Prostate gland (tissue), 2 donors: ENCODE data around the gene NEDD4L. TPM values are rescaled to one million over a fixed set of nuclear protein-coding genes. Genes with fewer than 3 reads are reported as not detected.
"Not testable (repeated sequence)": the region's sequence is repeated elsewhere in the genome, so short reads cannot be mapped to it uniquely, and the experiment has no call there.

Source experiments
- DNase-seq: peaks from one replicate; pipeline ENCODE4 v3.0.0-alpha.2; 2019; ENCODE audit warnings: low spot score
- H3K27ac ChIP-seq, 2 donors: fragments of 200-600 bp; sonication (generic); 2 replicates each; pipeline ENCODE4 v1.5.1; 2017 to 2019
- H3K27me3 ChIP-seq: fragments of 200-600 bp; sonication (generic); replicated peaks from 2 replicates; pipeline ENCODE4 v1.5.1; 2019; ENCODE audit not compliant: insufficient read depth
- H3K36me3 ChIP-seq, 2 donors: fragments of 200-600 bp; sonication (generic); 1 replicate in 1 of 2; 2 replicates in 1 of 2; pipeline versions ENCODE4 v1.5.1 to v1.8.1; 2017 to 2019
- H3K4me1 ChIP-seq: fragments of 200-600 bp; sonication (generic); replicated peaks from 2 replicates; pipeline ENCODE4 v1.5.1; 2019
- H3K4me3 ChIP-seq, 2 donors: fragments of 200-600 bp; sonication (generic); 2 replicates each; pipeline ENCODE4 v1.5.1; 2017 to 2019
- H3K9me3 ChIP-seq: fragments of 200-600 bp; sonication (generic); 2 replicates; pipeline ENCODE4 v1.5.1; 2017
- POLR2A ChIP-seq: fragments of 450-650 bp; IDR thresholded peaks from one replicate; pipeline ENCODE4 v1.6.1; 2016; ENCODE audit warnings: antibody characterized with exemption, mild to moderate bottlenecking
- POLR2AphosphoS5 ChIP-seq: sonication (generic); formaldehyde crosslinking; IDR thresholded peaks from one replicate; pipeline ENCODE4 v1.6.1; 2017; ENCODE audit warnings: antibody characterized with exemption
- WGBS: methylation state at CpG from one replicate; pipeline ENCODE4 v1.1.5; 2018; 5-methylcytosine and 5-hydroxymethylcytosine counted together
- intact Hi-C: fragments of 100-400 bp; cut with DNase I; formaldehyde crosslinking; loops from one replicate; pipeline ENCODE4 v1.14.2; 2022
- total RNA-seq, 2 donors: library from RNA; depleted of rRNA; stranded (reverse); fragments of >200 nt; gene quantifications; one replicate each; pipeline ENCODE4 v1.1.0, GENCODE V29; 2016
- TF ChIP-seq, protein P1 (sequence below), 4 experiments: fragments of 200-600 bp in 2 of 4; fragments of 450-650 bp in 2 of 4; sonication (generic) in 2 of 4; IDR thresholded peaks; 1 replicate in 3 of 4; 2 replicates in 1 of 4; pipeline ENCODE4 v1.5.1; 2016 to 2019; ENCODE audit warnings: antibody characterized with exemption in 4 of 4, mild to moderate bottlenecking in 2 of 4, moderate library complexity in 2 of 4

The NEDD4L gene
- total RNA-seq, 2 donors from 2014 or later = 280 to 420 TPM

DNA sequence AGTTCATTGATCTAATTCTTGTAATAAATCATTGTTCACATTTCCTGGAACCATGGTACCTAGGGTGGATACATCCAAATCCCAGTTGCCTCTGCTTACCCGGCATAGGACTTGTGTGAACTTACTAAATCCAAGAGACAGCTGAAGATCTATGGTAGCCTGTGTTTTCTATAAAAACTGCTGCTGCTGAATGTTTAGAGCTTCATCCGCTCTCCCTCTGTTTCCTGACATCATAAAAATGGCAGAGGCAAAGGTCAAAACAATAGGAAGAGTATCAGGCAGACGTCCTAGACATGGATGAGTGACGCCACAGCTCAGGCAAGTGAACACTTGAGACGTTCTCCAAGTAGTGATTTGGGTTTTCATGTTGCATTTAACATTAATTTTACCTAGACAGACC is 326.6 kb downstream of the NEDD4L start:
- intact Hi-C loops = no loop called here
- DNase-seq = no peak
- Histone ChIP-seq H3K9me3 (no peaks in the 10 kb centered on the region), H3K4me1 (no peaks in the 10 kb centered on the region), H3K27me3 (no peaks in the 10 kb centered on the region), H3K4me3 (no peak overlapping the region), H3K27ac (no peak overlapping the region), H3K36me3 (peaks cover 2 to 5% of the 10 kb centered on the region in 2 donors)
- TF ChIP-seq, protein P1, sequence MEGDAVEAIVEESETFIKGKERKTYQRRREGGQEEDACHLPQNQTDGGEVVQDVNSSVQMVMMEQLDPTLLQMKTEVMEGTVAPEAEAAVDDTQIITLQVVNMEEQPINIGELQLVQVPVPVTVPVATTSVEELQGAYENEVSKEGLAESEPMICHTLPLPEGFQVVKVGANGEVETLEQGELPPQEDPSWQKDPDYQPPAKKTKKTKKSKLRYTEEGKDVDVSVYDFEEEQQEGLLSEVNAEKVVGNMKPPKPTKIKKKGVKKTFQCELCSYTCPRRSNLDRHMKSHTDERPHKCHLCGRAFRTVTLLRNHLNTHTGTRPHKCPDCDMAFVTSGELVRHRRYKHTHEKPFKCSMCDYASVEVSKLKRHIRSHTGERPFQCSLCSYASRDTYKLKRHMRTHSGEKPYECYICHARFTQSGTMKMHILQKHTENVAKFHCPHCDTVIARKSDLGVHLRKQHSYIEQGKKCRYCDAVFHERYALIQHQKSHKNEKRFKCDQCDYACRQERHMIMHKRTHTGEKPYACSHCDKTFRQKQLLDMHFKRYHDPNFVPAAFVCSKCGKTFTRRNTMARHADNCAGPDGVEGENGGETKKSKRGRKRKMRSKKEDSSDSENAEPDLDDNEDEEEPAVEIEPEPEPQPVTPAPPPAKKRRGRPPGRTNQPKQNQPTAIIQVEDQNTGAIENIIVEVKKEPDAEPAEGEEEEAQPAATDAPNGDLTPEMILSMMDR (IDR thresholded peaks at IDR 0.05) = no peak
- TF ChIP-seq POLR2AphosphoS5 (no peak), POLR2A (no peak)
- WGBS = 94% methylated on average over 5 of the region's 5 CpGs

DNA sequence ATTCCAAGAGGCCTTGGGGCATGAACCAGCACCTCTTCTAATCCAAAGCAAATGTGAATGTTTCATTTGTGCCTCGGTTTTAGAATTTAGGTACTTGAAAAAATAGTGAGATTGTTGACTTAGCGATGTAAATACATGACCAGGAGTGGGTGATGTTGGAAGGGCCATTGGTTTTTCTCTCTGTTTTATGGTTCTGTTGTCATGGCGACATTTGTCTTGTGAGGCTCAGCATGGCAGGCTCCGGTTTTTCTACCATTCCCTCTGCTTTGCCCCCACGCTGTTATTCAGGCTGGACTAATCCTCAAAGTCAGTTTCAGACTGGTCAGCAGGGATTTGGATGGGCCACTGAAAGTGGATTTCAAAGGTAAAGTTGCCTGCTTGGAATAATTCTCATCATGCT is 329.5 kb downstream of the NEDD4L start:
- WGBS = 69% methylated on average over 5 of the region's 5 CpGs
- TF ChIP-seq, protein P1 (IDR thresholded peaks at IDR 0.05) = no peak
- TF ChIP-seq POLR2A (no peak), POLR2AphosphoS5 (no peak)
- Histone ChIP-seq H3K4me1 (no peaks in the 10 kb centered on the region), H3K36me3 (no peaks in the 10 kb centered on the region), H3K27me3 (no peaks in the 10 kb centered on the region), H3K4me3 (no peak overlapping the region), H3K9me3 (no peaks in the 10 kb centered on the region), H3K27ac (no peak overlapping the region)
- no peak for DNase-seq
- intact Hi-C loops = no loop called here

DNA sequence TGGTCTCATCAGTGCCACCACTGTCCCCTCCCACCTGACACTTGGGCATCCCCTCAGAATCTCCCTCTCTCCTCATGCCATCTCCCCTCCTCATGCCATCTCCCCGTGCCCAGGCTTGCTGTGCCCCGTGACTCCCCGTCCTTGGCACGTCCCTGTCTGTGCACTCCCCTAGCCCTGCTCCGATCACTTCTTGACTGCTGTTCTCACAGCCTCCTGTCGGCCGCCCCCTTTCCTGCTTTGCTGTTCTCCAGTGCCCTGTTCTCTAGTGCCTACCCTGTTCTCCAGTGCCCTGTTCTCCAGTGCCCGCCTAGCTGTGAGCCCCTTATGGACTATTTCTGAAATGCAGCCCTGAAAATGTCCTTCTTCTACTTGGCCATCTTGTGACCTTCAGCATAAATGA is 331.0 kb downstream of the NEDD4L start:
- Histone ChIP-seq H3K36me3 (no peaks in the 10 kb centered on the region), H3K9me3 (no peaks in the 10 kb centered on the region), H3K4me3 (no peak overlapping the region), H3K27me3 (no peaks in the 10 kb centered on the region), H3K27ac (no peak overlapping the region), H3K4me1 (no peaks in the 10 kb centered on the region)
- intact Hi-C loops = no loop called here
- DNase-seq = no peak
- 87% methylated on average over 8 of the region's 8 CpGs for WGBS
- no peak for TF ChIP-seq POLR2A
- TF ChIP-seq, protein P1 (IDR thresholded peaks at IDR 0.05) = no peak
- no peak for TF ChIP-seq POLR2AphosphoS5

DNA sequence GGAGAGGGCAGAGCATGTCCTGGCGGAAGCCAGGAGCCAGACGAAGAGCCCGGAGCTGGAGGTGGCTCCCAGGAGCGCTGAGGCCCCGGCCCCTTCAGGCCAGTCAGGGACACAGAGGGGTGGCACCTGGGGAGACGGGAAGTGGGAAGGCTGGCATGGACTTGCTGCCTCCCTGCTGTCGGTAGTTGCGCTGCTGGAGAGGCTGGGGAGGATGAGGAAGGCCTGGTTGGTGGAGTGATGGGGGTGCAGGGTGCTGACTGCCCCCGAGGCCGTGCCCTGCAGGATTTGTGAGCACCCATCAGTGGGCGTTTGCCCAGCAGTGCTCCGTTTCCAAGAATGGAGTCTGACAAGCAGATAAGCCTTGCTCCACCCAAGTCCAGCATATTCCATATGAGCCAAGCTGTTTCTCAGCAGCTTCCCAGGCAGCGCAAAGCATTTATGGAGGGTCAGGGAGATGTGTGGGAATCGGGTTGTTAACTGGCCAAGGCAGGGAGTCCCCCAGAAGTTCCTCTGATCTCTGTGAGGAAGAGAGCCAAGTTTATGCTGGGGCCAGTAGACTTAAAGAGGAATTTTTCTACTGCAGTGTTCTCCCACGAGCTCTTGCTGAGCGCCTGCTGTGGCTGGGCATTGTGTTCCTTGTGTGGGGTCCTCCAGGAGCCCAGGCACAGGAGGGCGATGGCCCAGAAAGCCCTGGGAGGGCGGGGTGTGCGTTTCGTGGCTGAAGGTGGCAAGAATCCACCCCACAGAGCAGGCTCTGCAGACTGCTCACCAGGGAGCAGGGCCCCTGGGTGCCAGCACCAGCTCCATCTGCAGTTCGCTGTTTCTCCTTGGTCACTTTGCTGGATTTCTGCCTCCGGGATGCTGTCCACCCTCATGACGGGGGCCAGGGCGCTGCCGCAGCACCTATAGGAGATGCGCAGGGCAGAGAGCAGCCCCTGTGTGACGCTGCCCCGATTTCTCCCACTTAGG is 334.7 kb downstream of the NEDD4L start:
- WGBS = 87% methylated on average over 28 of the region's 28 CpGs
- no peaks in the 10 kb centered on the region for H3K9me3 ChIP-seq
- no peak overlapping the region for H3K27ac ChIP-seq
- peaks cover 0 to 5% of the 10 kb centered on the region in 2 donors for H3K36me3 ChIP-seq
- DNase-seq = no peak
- H3K4me3 ChIP-seq = no peak overlapping the region
- intact Hi-C loops = no loop called here
- H3K27me3 ChIP-seq = no peaks in the 10 kb centered on the region
- H3K4me1 ChIP-seq = no peaks in the 10 kb centered on the region
- TF ChIP-seq, protein P1 (IDR thresholded peaks at IDR 0.05) = no peak
- TF ChIP-seq POLR2AphosphoS5 (no peak), POLR2A (no peak)

DNA sequence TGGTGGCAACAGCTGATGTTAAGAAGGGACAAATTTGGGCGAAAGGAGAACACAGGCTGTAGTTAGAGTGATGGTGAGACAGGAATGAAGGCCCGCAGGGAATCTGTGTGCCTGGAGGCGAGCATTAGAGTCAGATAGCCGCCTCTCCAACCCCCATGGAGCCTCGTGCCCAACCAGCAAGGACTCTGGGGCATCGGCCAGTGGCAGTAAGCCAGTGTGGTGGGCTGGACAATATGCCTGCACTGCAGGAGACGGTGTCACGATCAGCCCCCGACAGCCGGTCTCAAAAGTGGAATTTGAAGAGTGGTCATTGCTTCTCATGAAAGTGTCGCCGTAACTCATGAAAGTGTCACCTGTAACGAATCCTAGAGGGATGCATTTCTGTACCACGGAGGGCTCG is 335.4 kb downstream of the NEDD4L start:
- peaks cover 0 to 5% of the 10 kb centered on the region in 2 donors for H3K36me3 ChIP-seq
- TF ChIP-seq POLR2AphosphoS5 (no peak), POLR2A (no peak)
- TF ChIP-seq, protein P1 (IDR thresholded peaks at IDR 0.05) = no peak

DNA sequence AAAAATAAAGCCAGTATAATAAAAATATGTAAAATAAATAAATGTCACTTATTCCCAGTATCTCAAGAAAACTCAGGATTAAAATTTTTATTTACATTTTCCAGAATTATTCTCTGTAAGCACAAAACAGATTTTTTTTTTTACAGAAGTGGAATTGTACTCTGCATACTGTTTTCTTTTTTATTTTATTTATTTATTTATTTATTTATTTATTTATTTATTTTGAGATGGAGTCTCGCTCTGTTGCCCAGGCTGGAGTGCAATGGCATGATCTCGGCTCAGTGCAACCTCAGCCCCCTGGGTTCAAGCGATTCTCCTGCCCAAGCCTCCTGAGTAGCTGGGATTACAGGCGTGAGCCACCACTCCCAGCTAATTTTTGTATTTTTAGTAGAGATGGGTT is 336.1 kb downstream of the NEDD4L start:
- H3K36me3 ChIP-seq, H3K9me3 ChIP-seq, intact Hi-C loops, H3K27me3 ChIP-seq, DNase-seq, H3K27ac ChIP-seq, H3K4me1 ChIP-seq, H3K4me3 ChIP-seq: not testable (repeated sequence)
- 99% methylated on average over 4 of the region's 4 CpGs for WGBS

More for the DNA sequence above, 335.4 kb downstream of the NEDD4L start:
- Histone ChIP-seq H3K4me3 (no peak overlapping the region), H3K9me3 (no peaks in the 10 kb centered on the region), H3K27me3 (no peaks in the 10 kb centered on the region), H3K4me1 (no peaks in the 10 kb centered on the region), H3K27ac (no peak overlapping the region)
- DNase-seq = no peak
- 90% methylated on average over 15 of the region's 15 CpGs for WGBS
- intact Hi-C loops = no loop called here
